Measurements from ENCODE around the gene C1orf94. TPM values are rescaled to one million over a fixed set of nuclear protein-coding genes. Genes with fewer than 3 reads are reported as not detected.

Gene C1orf94
- total RNA-seq, 1 experiment from 2014 or later = 6.0 TPM

GRCh38 chr1:34245967-34246366 is 69.3 kb downstream of the C1orf94 start:
- no peaks in the 10 kb centered on the region; the same call in 1 of the 2 replicates for H3K36me3 Mint-ChIP-seq
- peaks cover 14% of the 10 kb centered on the region for H3K9me3 Mint-ChIP-seq
- CTCF ChIA-PET = no interaction called here
- POLR2A ChIA-PET = no interaction called here
- no peak overlapping the region for H3K27ac Mint-ChIP-seq
- no peak for ATAC-seq
- no peak overlapping the region for H3K4me3 Mint-ChIP-seq
- DNase-seq (ENCODE audit: low spot score) = no peak
- TF ChIP-seq FOXK1 (CRISPR knock-in tag; IDR thresholded peaks at IDR 0.05) (no peak), ZNF317 (CRISPR knock-in tag; IDR thresholded peaks at IDR 0.05; ENCODE audit: borderline replicate concordance, low read depth) (no peak), ZNF263 (CRISPR knock-in tag; IDR thresholded peaks at IDR 0.05; ENCODE audit: low read depth) (no peak), GTF2I (CRISPR knock-in tag; conservative IDR thresholded peaks at IDR 0.05) (no peak)
- H3K27me3 Mint-ChIP-seq (ENCODE audit: low read depth) = peaks cover 19% of the 10 kb centered on the region
- peaks cover 8% of the 10 kb centered on the region for H3K4me1 Mint-ChIP-seq

GRCh38 chr1:34250342-34250741 is 73.6 kb downstream of the C1orf94 start:
- Mint-ChIP-seq H3K36me3 (no peaks in the 10 kb centered on the region), H3K9me3 (no peaks in the 10 kb centered on the region; the same call in 1 of the 2 replicates), H3K4me1 (peaks cover 8% of the 10 kb centered on the region), H3K27ac (peak overlapping the region; percentile 96; the same call in 1 of the 2 replicates), H3K4me3 (peak overlapping the region; percentile 85), H3K27me3 (ENCODE audit: low read depth) (peaks cover 10% of the 10 kb centered on the region)
- TF ChIP-seq ZMAT4 (CRISPR knock-in tag; IDR thresholded peaks at IDR 0.05) = no peak
- TF ChIP-seq ZNF219 (CRISPR knock-in tag; IDR thresholded peaks at IDR 0.05; ENCODE audit: borderline replicate concordance) = no peak
- TF ChIP-seq STAT6 (CRISPR knock-in tag; conservative IDR thresholded peaks at IDR 0.05; ENCODE audit: low read depth) = no peak
- no peak for TF ChIP-seq RORB (CRISPR knock-in tag; IDR thresholded peaks at IDR 0.05)
- no peak for TF ChIP-seq NR3C1 (CRISPR knock-in tag; conservative IDR thresholded peaks at IDR 0.05; ENCODE audit: low read depth)
- no peak for TF ChIP-seq TCF7 (CRISPR knock-in tag; IDR thresholded peaks at IDR 0.05; ENCODE audit: low read depth)
- no peak for TF ChIP-seq NR1H2 (CRISPR knock-in tag; IDR thresholded peaks at IDR 0.05)
- TF ChIP-seq ATF2 (CRISPR knock-in tag; IDR thresholded peaks at IDR 0.05; ENCODE audit: borderline replicate concordance, low read depth) = no peak
- TF ChIP-seq MLX (CRISPR knock-in tag; IDR thresholded peaks at IDR 0.05) = no peak
- TF ChIP-seq ZNF512 (CRISPR knock-in tag; IDR thresholded peaks at IDR 0.05; ENCODE audit: borderline replicate concordance) = no peak
- ATAC-seq = peak; percentile 26; the same call in 1 of the 2 replicates
- ChIA-PET POLR2A (no interaction called here), CTCF (interaction anchor here (0.5 to 1.1 kb wide), 2 partner anchors 84 to 169 kb away, joined by 3 read pairs; no protein-coding TSS in a partner anchor)
- DNase-seq (ENCODE audit: low spot score) = no peak

All from WTC11 (cell line).